GM23338 (cell line): Measurements from ENCODE around the gene DDX53. TPM values are rescaled to one million over a fixed set of nuclear protein-coding genes. Genes with fewer than 3 reads are reported as not detected.

Experiments
- ATAC-seq: fragments of 200-7000 bp; cut with Tn5 transposase; 3 replicates; pipeline ENCODE4 v1.9.1; 2020
- DNase-seq: peaks from one replicate; pipeline ENCODE4 v3.0.0-alpha.2; 2015; ENCODE audit warnings: low spot score
- H2AFZ ChIP-seq: fragments of 200-600 bp; sonication (generic); 2 replicates; pipeline ENCODE4 v1.8.0; 2016; ENCODE audit warnings: antibody characterized with exemption, mild to moderate bottlenecking, moderate library complexity
- H3F3A ChIP-seq: fragments of 200-600 bp; sonication (generic); replicated peaks from 2 replicates; pipeline ENCODE4 v1.8.0; 2017; ENCODE audit warnings: antibody characterized with exemption, mixed run types, low read depth
- H3K27ac ChIP-seq: fragments of 200-600 bp; sonication (generic); 2 replicates; pipeline ENCODE4 v1.6.1; 2016; ENCODE audit warnings: low read depth
- H3K27me3 ChIP-seq: fragments of 200-600 bp; sonication (generic); 2 replicates; pipeline ENCODE4 v1.8.0; 2016; ENCODE audit warnings: mild to moderate bottlenecking, mixed run types, moderate library complexity; ENCODE audit not compliant: insufficient read depth
- H3K36me3 ChIP-seq: fragments of 200-600 bp; sonication (generic); 2 replicates; pipeline ENCODE4 v1.8.0; 2016; ENCODE audit warnings: mild to moderate bottlenecking; ENCODE audit not compliant: insufficient read depth
- H3K4me1 ChIP-seq: fragments of 200-600 bp; sonication (generic); 2 replicates; pipeline ENCODE4 v1.8.0; 2016; ENCODE audit warnings: mild to moderate bottlenecking, moderate library complexity; ENCODE audit not compliant: insufficient read depth
- H3K4me2 ChIP-seq: fragments of 200-600 bp; sonication (generic); 2 replicates; pipeline ENCODE4 v1.7.1; 2017; ENCODE audit warnings: mixed run types
- H3K4me3 ChIP-seq: fragments of 200-600 bp; sonication (generic); 2 replicates; pipeline ENCODE4 v1.6.1; 2016; ENCODE audit warnings: mixed run types
- H3K79me2 ChIP-seq: fragments of 200-600 bp; sonication (generic); replicated peaks from 2 replicates; pipeline ENCODE4 v1.8.0; 2017; ENCODE audit warnings: mild to moderate bottlenecking; ENCODE audit not compliant: insufficient read depth
- H3K9me2 ChIP-seq: fragments of 200-600 bp; sonication (generic); 2 replicates; pipeline ENCODE4 v1.8.0; 2017; ENCODE audit not compliant: insufficient read depth
- H4K20me1 ChIP-seq: fragments of 200-600 bp; sonication (generic); replicated peaks from 2 replicates; pipeline ENCODE4 v1.8.0; 2017; ENCODE audit warnings: mild to moderate bottlenecking; ENCODE audit not compliant: insufficient read depth
- H3K27ac Mint-ChIP-seq: 2 replicates; pipeline ENCODE4 v1.8.0; 2020; ENCODE audit warnings: inconsistent platforms, mild to moderate bottlenecking, moderate library complexity, mixed read lengths
- H3K27me3 Mint-ChIP-seq: 3 replicates; pipeline ENCODE4 v1.8.0; 2022; ENCODE audit warnings: low read depth, mild to moderate bottlenecking, moderate library complexity, mixed read lengths, inconsistent platforms; ENCODE audit not compliant: insufficient read depth, poor library complexity
- H3K36me3 Mint-ChIP-seq: 3 replicates; pipeline ENCODE4 v1.8.0; 2021; ENCODE audit warnings: low read depth, mild to moderate bottlenecking, inconsistent platforms, moderate library complexity, mixed read lengths
- H3K4me1 Mint-ChIP-seq: 3 replicates; pipeline ENCODE4 v1.8.0; 2020; ENCODE audit warnings: mild to moderate bottlenecking, inconsistent platforms, mixed read lengths
- H3K4me3 Mint-ChIP-seq: 3 replicates; pipeline ENCODE4 v1.8.0; 2021; ENCODE audit warnings: moderate library complexity, mild to moderate bottlenecking, inconsistent platforms, mixed read lengths
- H3K9me3 Mint-ChIP-seq: 3 replicates; pipeline ENCODE4 v1.8.0; 2020; ENCODE audit warnings: moderate library complexity, mild to moderate bottlenecking, inconsistent platforms, mixed read lengths
- EZH2 ChIP-seq: fragments of 200-600 bp; sonication (generic); IDR thresholded peaks from one replicate; pipeline ENCODE4 v1.8.0; 2017; ENCODE audit warnings: antibody characterized with exemption, mild to moderate bottlenecking, low read depth; ENCODE audit not compliant: unreplicated experiment
- EZH2phosphoT487 ChIP-seq: fragments of 200-600 bp; sonication (generic); IDR thresholded peaks from one replicate; pipeline ENCODE4 v1.8.1; 2018; ENCODE audit warnings: antibody characterized with exemption; ENCODE audit not compliant: unreplicated experiment
- JUNB ChIP-seq: IDR thresholded peaks from one replicate; pipeline ENCODE4 v1.6.1; 2016; ENCODE audit warnings: antibody characterized with exemption; ENCODE audit not compliant: unreplicated experiment
- STAT1 ChIP-seq: IDR thresholded peaks from one replicate; pipeline ENCODE4 v1.6.1; 2016; ENCODE audit warnings: antibody characterized with exemption; ENCODE audit not compliant: unreplicated experiment
- ZNF114 ChIP-seq: fragments of 250-450 bp; sonication (Bioruptor Pico); IDR thresholded peaks from 2 replicates; pipeline ENCODE4 v1.5.0; 2020; ENCODE audit warnings: mild to moderate bottlenecking, moderate library complexity
- ZNF331 ChIP-seq: fragments of 250-450 bp; sonication (Bioruptor Pico); IDR thresholded peaks from 2 replicates; pipeline ENCODE4 v1.5.0; 2020; ENCODE audit warnings: low read depth, mild to moderate bottlenecking, moderate library complexity
- polyA plus RNA-seq: library from polyadenylated mRNA; unstranded; fragments of >200 nt; fragmentation: Nextera tagmentation; extraction: Ambion mirVana; gene quantifications from 2 replicates; pipeline ENCODE4 v1.2.1, GENCODE V29; 2016
- total RNA-seq: library from RNA; depleted of rRNA; stranded (reverse); fragments of >200 nt; shearing (Covaris generic); gene quantifications from 2 replicates; pipeline ENCODE4 v1.2.3, GENCODE V29; 2014
- TF ChIP-seq, protein P1 (sequence below): fragments of 250-450 bp; sonication (Bioruptor Pico); IDR thresholded peaks from 2 replicates; pipeline ENCODE4 v1.5.0; 2020; ENCODE audit warnings: mild to moderate bottlenecking, moderate library complexity
- TF ChIP-seq, protein P2 (sequence below): IDR thresholded peaks from one replicate; pipeline ENCODE4 v1.6.1; 2018; ENCODE audit warnings: antibody characterized with exemption; ENCODE audit not compliant: unreplicated experiment
- TF ChIP-seq, protein P3 (sequence below), 2 experiments: fragments of 200-600 bp in 1 of 2; sonication (generic) in 1 of 2; conservative IDR thresholded peaks; 2 replicates each; pipeline versions ENCODE4 v1.5.1 to v1.6.1; 2016 to 2017; ENCODE audit warnings: antibody characterized with exemption in 2 of 2, low read depth in 2 of 2, mild to moderate bottlenecking in 2 of 2, moderate library complexity in 1 of 2

Gene DDX53
- total and polyA plus RNA-seq, 2 experiments from 2014 or later: 0.05 TPM; not detected in 1

DNA sequence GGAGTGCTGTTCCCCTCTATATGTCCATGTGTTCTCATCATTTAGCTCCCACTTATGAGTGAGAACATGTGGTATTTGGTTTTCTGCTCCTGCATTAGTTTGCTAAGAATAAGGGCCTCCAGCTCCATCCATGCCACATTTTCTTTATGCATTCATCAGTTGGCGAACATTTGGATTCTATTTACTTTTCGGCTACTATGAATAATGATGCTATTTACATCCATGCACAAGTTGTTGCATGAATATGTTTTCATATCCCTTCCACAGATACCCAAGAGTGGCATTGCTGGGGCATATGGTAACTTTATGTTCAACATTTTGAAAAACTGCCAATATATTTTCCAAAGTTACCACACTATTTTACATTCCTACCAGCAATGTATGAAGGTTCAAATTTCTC lies 13.8 kb upstream of the DDX53 start:
- H3K4me3 ChIP-seq: no peak overlapping the region
- H3K36me3 ChIP-seq: no peaks in the 10 kb centered on the region
- DNase-seq (no peak), ATAC-seq (no peak)
- Mint-ChIP-seq H3K4me1 (no peaks in the 10 kb centered on the region), H3K9me3 (no peaks in the 10 kb centered on the region), H3K27ac (no peak overlapping the region), H3K27me3 (no peaks in the 10 kb centered on the region), H3K4me3 (no peak overlapping the region), H3K36me3 (no peaks in the 10 kb centered on the region)
- TF ChIP-seq EZH2 (no peak), ZNF331 (CRISPR knock-in tag) (no peak), EZH2phosphoT487 (no peak), STAT1 (no peak), ZNF114 (CRISPR knock-in tag) (no peak), JUNB (no peak)
- TF ChIP-seq, protein P1, sequence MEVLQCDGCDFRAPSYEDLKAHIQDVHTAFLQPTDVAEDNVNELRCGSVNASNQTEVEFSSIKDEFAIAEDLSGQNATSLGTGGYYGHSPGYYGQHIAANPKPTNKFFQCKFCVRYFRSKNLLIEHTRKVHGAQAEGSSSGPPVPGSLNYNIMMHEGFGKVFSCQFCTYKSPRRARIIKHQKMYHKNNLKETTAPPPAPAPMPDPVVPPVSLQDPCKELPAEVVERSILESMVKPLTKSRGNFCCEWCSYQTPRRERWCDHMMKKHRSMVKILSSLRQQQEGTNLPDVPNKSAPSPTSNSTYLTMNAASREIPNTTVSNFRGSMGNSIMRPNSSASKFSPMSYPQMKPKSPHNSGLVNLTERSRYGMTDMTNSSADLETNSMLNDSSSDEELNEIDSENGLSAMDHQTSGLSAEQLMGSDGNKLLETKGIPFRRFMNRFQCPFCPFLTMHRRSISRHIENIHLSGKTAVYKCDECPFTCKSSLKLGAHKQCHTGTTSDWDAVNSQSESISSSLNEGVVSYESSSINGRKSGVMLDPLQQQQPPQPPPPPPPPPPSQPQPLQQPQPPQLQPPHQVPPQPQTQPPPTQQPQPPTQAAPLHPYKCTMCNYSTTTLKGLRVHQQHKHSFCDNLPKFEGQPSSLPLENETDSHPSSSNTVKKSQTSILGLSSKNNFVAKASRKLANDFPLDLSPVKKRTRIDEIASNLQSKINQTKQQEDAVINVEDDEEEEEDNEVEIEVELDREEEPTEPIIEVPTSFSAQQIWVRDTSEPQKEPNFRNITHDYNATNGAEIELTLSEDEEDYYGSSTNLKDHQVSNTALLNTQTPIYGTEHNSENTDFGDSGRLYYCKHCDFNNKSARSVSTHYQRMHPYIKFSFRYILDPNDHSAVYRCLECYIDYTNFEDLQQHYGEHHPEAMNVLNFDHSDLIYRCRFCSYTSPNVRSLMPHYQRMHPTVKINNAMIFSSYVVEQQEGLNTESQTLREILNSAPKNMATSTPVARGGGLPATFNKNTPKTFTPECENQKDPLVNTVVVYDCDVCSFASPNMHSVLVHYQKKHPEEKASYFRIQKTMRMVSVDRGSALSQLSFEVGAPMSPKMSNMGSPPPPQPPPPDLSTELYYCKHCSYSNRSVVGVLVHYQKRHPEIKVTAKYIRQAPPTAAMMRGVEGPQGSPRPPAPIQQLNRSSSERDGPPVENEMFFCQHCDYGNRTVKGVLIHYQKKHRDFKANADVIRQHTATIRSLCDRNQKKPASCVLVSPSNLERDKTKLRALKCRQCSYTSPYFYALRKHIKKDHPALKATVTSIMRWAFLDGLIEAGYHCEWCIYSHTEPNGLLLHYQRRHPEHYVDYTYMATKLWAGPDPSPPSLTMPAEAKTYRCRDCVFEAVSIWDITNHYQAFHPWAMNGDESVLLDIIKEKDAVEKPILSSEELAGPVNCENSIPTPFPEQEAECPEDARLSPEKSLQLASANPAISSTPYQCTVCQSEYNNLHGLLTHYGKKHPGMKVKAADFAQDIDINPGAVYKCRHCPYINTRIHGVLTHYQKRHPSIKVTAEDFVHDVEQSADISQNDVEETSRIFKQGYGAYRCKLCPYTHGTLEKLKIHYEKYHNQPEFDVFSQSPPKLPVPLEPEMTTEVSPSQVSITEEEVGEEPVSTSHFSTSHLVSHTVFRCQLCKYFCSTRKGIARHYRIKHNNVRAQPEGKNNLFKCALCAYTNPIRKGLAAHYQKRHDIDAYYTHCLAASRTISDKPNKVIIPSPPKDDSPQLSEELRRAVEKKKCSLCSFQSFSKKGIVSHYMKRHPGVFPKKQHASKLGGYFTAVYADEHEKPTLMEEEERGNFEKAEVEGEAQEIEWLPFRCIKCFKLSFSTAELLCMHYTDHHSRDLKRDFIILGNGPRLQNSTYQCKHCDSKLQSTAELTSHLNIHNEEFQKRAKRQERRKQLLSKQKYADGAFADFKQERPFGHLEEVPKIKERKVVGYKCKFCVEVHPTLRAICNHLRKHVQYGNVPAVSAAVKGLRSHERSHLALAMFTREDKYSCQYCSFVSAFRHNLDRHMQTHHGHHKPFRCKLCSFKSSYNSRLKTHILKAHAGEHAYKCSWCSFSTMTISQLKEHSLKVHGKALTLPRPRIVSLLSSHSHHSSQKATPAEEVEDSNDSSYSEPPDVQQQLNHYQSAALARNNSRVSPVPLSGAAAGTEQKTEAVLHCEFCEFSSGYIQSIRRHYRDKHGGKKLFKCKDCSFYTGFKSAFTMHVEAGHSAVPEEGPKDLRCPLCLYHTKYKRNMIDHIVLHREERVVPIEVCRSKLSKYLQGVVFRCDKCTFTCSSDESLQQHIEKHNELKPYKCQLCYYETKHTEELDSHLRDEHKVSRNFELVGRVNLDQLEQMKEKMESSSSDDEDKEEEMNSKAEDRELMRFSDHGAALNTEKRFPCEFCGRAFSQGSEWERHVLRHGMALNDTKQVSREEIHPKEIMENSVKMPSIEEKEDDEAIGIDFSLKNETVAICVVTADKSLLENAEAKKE: no peak
- TF ChIP-seq, protein P2, sequence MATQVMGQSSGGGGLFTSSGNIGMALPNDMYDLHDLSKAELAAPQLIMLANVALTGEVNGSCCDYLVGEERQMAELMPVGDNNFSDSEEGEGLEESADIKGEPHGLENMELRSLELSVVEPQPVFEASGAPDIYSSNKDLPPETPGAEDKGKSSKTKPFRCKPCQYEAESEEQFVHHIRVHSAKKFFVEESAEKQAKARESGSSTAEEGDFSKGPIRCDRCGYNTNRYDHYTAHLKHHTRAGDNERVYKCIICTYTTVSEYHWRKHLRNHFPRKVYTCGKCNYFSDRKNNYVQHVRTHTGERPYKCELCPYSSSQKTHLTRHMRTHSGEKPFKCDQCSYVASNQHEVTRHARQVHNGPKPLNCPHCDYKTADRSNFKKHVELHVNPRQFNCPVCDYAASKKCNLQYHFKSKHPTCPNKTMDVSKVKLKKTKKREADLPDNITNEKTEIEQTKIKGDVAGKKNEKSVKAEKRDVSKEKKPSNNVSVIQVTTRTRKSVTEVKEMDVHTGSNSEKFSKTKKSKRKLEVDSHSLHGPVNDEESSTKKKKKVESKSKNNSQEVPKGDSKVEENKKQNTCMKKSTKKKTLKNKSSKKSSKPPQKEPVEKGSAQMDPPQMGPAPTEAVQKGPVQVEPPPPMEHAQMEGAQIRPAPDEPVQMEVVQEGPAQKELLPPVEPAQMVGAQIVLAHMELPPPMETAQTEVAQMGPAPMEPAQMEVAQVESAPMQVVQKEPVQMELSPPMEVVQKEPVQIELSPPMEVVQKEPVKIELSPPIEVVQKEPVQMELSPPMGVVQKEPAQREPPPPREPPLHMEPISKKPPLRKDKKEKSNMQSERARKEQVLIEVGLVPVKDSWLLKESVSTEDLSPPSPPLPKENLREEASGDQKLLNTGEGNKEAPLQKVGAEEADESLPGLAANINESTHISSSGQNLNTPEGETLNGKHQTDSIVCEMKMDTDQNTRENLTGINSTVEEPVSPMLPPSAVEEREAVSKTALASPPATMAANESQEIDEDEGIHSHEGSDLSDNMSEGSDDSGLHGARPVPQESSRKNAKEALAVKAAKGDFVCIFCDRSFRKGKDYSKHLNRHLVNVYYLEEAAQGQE: no peak
- TF ChIP-seq, protein P3, sequence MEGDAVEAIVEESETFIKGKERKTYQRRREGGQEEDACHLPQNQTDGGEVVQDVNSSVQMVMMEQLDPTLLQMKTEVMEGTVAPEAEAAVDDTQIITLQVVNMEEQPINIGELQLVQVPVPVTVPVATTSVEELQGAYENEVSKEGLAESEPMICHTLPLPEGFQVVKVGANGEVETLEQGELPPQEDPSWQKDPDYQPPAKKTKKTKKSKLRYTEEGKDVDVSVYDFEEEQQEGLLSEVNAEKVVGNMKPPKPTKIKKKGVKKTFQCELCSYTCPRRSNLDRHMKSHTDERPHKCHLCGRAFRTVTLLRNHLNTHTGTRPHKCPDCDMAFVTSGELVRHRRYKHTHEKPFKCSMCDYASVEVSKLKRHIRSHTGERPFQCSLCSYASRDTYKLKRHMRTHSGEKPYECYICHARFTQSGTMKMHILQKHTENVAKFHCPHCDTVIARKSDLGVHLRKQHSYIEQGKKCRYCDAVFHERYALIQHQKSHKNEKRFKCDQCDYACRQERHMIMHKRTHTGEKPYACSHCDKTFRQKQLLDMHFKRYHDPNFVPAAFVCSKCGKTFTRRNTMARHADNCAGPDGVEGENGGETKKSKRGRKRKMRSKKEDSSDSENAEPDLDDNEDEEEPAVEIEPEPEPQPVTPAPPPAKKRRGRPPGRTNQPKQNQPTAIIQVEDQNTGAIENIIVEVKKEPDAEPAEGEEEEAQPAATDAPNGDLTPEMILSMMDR (conservative IDR thresholded peaks at IDR 0.05; ENCODE audit: low read depth in 2 of 2): no peak
- H3K4me2 ChIP-seq: no peak overlapping the region
- no peaks in the 10 kb centered on the region for H3K4me1 ChIP-seq
- no peaks in the 10 kb centered on the region for H3K9me2 ChIP-seq
- H4K20me1 ChIP-seq: no peaks in the 10 kb centered on the region
- H3F3A ChIP-seq: no peaks in the 10 kb centered on the region
- no peak overlapping the region for H2AFZ ChIP-seq
- no peak overlapping the region for H3K27ac ChIP-seq
- H3K27me3 ChIP-seq: no peaks in the 10 kb centered on the region
- H3K79me2 ChIP-seq: no peaks in the 10 kb centered on the region
